Peyer's patch (tissue), 4 donors: ENCODE measurements around the gene MAGI2.

Experiments
- POLR2A ChIP-seq, 2 donors: fragments of 450-650 bp; IDR thresholded peaks; one replicate each; pipeline ENCODE4 v1.5.1; 2017; ENCODE audit warnings: antibody characterized with exemption in 2 of 2, mild to moderate bottlenecking in 2 of 2, moderate library complexity in 2 of 2
- TF ChIP-seq, protein P1 (sequence below), 6 experiments: fragments of 450-650 bp in 4 of 6; fragments of 200-600 bp in 2 of 6; sonication (generic) in 1 of 6; IDR thresholded peaks; one replicate each; pipeline ENCODE4 v1.5.1; 2017 to 2019; ENCODE audit warnings: antibody characterized with exemption in 6 of 6, mild to moderate bottlenecking in 3 of 6, moderate library complexity in 1 of 6

DNA sequence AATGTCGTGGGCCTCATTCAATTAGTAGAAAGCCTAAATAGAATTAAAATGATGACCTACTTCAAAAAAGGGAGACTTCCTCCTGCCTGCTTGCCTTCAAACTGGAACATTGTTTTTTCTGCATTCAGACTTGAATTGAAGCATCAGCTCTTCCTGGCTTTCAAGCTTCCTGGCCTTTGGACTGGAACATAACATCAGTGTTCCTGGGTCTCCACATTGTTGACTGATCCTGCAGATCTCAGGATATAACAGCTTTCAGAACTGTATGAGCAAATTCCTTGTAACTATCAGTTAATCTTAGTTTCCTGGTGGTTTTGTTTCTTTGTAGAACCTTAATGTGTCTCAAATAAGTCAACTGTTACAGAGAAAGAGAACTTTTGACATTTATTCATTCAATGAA, 18.6 kb downstream of the MAGI2 start:
- TF ChIP-seq, protein P1, sequence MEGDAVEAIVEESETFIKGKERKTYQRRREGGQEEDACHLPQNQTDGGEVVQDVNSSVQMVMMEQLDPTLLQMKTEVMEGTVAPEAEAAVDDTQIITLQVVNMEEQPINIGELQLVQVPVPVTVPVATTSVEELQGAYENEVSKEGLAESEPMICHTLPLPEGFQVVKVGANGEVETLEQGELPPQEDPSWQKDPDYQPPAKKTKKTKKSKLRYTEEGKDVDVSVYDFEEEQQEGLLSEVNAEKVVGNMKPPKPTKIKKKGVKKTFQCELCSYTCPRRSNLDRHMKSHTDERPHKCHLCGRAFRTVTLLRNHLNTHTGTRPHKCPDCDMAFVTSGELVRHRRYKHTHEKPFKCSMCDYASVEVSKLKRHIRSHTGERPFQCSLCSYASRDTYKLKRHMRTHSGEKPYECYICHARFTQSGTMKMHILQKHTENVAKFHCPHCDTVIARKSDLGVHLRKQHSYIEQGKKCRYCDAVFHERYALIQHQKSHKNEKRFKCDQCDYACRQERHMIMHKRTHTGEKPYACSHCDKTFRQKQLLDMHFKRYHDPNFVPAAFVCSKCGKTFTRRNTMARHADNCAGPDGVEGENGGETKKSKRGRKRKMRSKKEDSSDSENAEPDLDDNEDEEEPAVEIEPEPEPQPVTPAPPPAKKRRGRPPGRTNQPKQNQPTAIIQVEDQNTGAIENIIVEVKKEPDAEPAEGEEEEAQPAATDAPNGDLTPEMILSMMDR (IDR thresholded peaks at IDR 0.05), result no peak
- no peak for TF ChIP-seq POLR2A (IDR thresholded peaks at IDR 0.05)
